ENCODE results near the gene GPR22.

GPR22 gene, protein sequence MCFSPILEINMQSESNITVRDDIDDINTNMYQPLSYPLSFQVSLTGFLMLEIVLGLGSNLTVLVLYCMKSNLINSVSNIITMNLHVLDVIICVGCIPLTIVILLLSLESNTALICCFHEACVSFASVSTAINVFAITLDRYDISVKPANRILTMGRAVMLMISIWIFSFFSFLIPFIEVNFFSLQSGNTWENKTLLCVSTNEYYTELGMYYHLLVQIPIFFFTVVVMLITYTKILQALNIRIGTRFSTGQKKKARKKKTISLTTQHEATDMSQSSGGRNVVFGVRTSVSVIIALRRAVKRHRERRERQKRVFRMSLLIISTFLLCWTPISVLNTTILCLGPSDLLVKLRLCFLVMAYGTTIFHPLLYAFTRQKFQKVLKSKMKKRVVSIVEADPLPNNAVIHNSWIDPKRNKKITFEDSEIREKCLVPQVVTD

GRCh38 chr7:107469929-107470328 is at the start of gene GPR22:
Gene GPR22 (plus strand): TSS chr7:107470057. CDS start chr7:107474061, 4,004 bp downstream.
- no peak for DNase-seq

GRCh38 chr7:107427462-107427861 is 42.4 kb upstream of the GPR22 start:
- DNase-seq = no peak

DNA sequence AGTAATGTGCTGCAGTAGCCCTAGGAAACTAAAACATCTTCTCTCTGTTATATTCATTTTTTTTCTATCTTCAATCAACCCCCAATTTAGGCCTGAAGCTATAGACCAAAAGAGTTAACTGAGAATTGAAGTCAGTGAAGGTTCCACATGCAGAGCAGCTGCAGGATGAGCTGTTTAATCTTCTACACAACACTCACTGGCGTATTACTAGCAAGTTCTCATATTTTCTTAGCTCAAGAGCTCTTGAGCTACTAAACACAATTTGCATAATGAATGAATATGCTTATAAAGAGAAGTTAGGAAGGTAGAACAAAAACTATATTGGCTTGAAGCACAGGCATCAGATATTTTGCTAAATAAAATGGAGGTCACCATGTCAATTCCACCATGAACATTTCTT is 41.2 kb upstream of the GPR22 start:
- DNase-seq = no peak

GRCh38 chr7:107430057-107430456 is 39.8 kb upstream of the GPR22 start:
- no peak for DNase-seq

DNA sequence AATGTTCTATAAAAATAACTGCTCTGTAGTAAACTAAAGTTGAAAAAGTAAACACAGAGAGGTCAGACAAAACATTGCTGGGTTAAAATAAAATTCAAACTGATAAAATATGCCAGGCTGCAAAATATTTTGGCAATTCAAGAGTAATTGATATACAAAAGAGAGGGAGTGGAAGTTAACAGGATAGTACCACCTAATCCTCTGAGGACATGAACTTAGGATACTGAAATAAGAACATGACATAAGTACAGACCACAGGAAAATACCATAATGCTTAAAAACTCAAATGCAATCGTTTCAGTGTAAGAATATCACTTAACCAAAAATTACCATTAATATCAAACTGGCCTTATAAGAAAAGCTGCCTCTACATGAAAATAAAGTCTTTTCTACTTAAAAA is 37.6 kb upstream of the GPR22 start:
- DNase-seq = no peak

DNA sequence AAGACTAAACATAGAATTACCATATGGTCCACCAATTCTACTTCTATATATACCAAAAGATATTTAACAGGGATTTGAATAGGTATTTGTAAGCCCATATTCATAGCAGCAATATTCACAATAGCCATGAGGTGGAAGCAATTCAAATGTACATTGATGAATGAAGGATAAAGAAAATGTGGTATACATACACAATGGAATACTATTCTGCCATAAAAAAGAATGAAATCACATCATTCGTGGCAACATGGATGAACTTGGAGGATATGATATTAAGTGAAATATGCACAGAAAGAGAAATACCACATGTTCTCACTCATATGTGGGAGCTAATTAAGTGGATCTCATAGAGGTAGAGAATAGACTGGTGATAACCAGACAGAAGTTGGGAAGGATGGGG is 34.1 kb upstream of the GPR22 start:
- no peak for DNase-seq

DNA sequence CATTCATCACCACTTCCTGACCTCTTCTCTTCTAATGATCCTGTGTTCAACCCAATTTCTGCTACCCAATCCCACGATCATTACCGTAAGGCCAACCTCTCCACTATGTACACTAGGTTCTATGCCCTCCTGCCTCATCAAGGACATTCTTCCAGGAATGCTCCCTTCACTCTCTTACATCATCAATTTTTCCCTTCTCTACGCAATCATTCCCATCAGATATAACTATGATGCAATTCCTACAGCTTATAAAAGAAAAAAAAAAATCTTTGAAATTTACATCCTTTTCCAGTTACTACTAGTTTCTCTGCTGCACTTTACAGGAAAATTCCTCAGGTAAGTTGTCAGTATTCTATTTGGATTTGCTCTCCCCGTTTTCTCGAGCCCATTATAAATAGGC is 30.8 kb upstream of the GPR22 start:
- no peak for DNase-seq

GRCh38 chr7:107441581-107442422 is 28.1 kb upstream of the GPR22 start:
- DNase-seq = no peak

GRCh38 chr7:107442678-107443077 is 27.2 kb upstream of the GPR22 start:
- DNase-seq = no peak

DNA sequence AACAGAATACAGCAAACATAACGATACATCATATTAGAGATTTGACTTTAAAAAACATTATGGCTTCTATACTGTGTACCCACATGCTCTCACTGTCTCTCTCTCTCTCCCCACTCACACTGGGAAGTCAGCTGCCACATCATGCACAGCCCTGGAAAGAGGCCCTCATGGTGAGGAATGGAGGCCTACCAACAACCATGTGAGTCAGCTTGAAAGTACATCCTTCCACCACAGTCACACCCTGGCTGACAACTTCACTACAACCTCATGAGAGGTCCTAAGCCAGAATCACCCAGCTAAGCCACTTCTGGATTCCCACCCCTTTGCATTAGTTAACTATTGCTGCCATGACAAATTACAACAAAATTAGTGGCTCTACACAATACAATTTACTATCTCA is 23.3 kb upstream of the GPR22 start:
- no peak for DNase-seq

- DNase-seq = no peak
Measured at GRCh38 chr7:107446988-107447387, 22.9 kb upstream of the GPR22 start.

- DNase-seq = no peak
Measured at GRCh38 chr7:107450970-107451369, 18.9 kb upstream of the GPR22 start.

- no peak for DNase-seq
Measured at GRCh38 chr7:107453388-107453787, 16.5 kb upstream of the GPR22 start.

- DNase-seq = no peak
Measured at GRCh38 chr7:107461938-107462533, 7.8 kb upstream of the GPR22 start.

GRCh38 chr7:107463139-107464078 is 6.4 kb upstream of the GPR22 start:
- DNase-seq = no peak

- no peak for DNase-seq
Measured at GRCh38 chr7:107464666-107465226, 5.1 kb upstream of the GPR22 start.

- DNase-seq = no peak
Measured at GRCh38 chr7:107467972-107468371, 1.9 kb upstream of the GPR22 start.

DNA sequence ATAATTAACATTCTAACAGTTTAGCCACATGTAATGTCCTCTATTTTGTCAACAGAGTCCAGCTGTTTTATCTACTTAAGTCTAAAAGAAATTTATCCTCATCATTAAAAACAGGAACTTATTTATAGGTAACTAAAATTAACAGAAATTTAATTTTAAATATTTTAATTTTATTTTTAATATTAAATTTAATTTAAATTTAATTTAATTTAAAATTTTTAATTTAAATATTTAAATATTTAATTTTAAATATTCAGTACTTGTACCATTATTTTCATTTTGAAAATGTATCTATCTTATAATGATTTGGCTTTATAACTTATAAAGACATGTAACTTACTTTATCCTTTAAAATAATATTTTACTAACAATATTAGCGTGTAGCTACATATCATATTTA is 1.0 kb upstream of the GPR22 start:
- DNase-seq = no peak

- no peak for DNase-seq
Measured at GRCh38 chr7:107471292-107472070, 1.6 kb downstream of the GPR22 start.

GRCh38 chr7:107472116-107472515 is 2.3 kb downstream of the GPR22 start:
- DNase-seq = no peak

- no peak for DNase-seq
Measured at GRCh38 chr7:107474104-107474521, 4.3 kb downstream of the GPR22 start.
